Measurements from ENCODE around the gene STXBP5.

DNA sequence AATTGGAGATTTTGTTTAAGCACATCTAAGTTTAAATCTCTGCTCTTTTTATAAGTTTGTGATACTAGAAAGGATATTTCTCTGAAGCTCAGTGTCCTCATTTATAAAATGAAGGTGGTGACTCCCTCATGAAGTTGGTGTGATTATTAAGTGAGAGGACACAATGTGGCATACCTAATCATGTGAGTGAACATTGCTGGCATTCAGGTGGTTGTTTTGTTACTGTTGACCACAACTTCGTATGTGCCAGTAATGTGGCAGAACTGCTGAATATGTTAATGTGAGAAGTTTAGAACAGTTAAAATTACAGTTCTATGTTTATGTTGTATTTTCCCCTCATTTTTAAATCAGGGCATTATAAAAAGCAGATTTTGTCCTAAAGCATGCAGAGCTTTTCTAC, 127.2 kb downstream of the STXBP5 start:
- TF ChIP-seq POLR2AphosphoS5 (IDR thresholded peaks at IDR 0.05) (no peak), CTCF (IDR thresholded peaks at IDR 0.05) (no peak)

Data from upper lobe of left lung (tissue), 4 donors.